Activated CD4-positive, alpha-beta memory T cell treated with anti-CD3 and anti-CD28 coated beads, Interleukin-2, amount 10 ng/mL, durations not matched to agents 7 days and 5 days (primary cell): ENCODE measurements around the gene TSPAN17. TPM values are rescaled to one million over a fixed set of nuclear protein-coding genes. Genes with fewer than 3 reads are reported as not detected.
A peak's percentile ranks its signal among the peaks of the same experiment; 100 is the strongest.
"Not testable (repeated sequence)": the region's sequence is repeated elsewhere in the genome, so short reads cannot be mapped to it uniquely, and the experiment has no call there.

Experiments
- CTCF ChIA-PET: fragments of 350-600 bp; sonication (Branson Sonifier 250); formaldehyde crosslinking; loops from one replicate; lab custom pipeline; 2021; ENCODE audit warnings: antibody characterized with exemption, inconsistent platforms; lab: Charles Lee
- POLR2A ChIA-PET: fragments of 350-600 bp; sonication (Branson Sonifier 250); formaldehyde crosslinking; loops from one replicate; lab custom pipeline; 2021; ENCODE audit warnings: antibody characterized with exemption; lab: Charles Lee
- DNase-seq: peaks from one replicate; pipeline ENCODE4 v3.0.0-alpha.2; 2020
- H3K27ac Mint-ChIP-seq: one replicate; pipeline ENCODE4 v1.8.0; 2021; ENCODE audit warnings: mild to moderate bottlenecking, mixed read lengths
- H3K27me3 Mint-ChIP-seq: one replicate; pipeline ENCODE4 v1.8.0; 2021; ENCODE audit warnings: mixed read lengths
- H3K36me3 Mint-ChIP-seq: one replicate; pipeline ENCODE4 v1.8.0; 2021; ENCODE audit warnings: low read depth, mixed read lengths
- H3K4me1 Mint-ChIP-seq: one replicate; pipeline ENCODE4 v1.8.0; 2021; ENCODE audit warnings: mixed read lengths
- H3K4me3 Mint-ChIP-seq: one replicate; pipeline ENCODE4 v1.8.0; 2021; ENCODE audit warnings: mild to moderate bottlenecking, mixed read lengths
- H3K9me3 Mint-ChIP-seq: one replicate; pipeline ENCODE4 v1.8.0; 2021; ENCODE audit warnings: mixed read lengths
- total RNA-seq, 2 experiments: library from RNA; stranded (reverse); gene quantifications; one replicate each; pipeline ENCODE4 v1.2.3, GENCODE V29; 2021

The TSPAN17 gene, protein sequence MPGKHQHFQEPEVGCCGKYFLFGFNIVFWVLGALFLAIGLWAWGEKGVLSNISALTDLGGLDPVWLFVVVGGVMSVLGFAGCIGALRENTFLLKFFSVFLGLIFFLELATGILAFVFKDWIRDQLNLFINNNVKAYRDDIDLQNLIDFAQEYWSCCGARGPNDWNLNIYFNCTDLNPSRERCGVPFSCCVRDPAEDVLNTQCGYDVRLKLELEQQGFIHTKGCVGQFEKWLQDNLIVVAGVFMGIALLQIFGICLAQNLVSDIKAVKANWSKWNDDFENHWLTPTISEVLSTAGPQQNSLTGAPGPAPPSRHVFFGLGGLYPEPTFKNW
- total RNA-seq, result 10 to 100 TPM; 33.3 to 33.4 TPM

DNA sequence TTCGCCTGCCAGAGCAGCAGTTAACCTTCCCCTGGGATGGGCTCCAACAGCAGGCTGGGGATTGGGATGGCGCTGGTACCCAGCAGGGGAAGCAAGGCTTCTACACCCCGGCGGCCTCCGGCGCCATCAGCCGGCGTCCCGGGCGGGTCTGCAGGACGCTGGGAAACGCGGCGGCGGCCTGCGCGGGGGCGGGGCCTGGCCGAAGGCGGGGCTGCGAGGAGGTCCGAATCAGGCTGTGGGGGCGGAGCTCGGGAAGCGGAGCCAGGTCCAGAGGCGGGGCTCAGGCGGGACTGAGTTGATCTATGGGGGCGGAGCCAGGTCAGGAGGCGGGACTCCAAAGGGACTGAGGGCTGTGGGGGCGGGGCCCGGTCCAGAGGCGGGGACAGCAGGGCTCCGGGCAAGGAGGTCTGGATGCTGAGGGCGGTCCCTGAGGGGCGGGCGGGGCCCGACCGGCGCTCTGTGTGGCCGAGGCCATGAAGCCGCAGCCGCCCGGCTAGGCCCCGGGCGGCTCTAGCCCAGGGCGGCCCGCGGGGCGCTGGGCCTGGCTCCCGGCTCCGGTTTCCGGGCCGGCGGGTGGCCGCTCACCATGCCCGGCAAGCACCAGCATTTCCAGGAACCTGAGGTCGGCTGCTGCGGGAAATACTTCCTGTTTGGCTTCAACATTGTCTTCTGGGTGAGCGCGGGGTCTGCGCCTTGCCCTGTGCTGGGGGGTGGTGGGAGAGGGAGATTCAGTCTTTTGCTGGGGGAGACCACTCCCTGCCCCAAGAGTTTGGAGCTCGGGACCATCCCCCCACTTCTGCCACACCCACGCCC, at the start of gene TSPAN17:
Gene TSPAN17, plus strand, starts transcription at position 455 of the 813 bp plus-strand sequence. Its CDS starts 132 bp downstream, at position 587.
- Mint-ChIP-seq H3K4me3 (peak within 1 kb of the TSS; percentile 83), H3K4me1 (peaks cover 49% of the 10 kb centered on the region), H3K27me3 (no peaks in the 10 kb centered on the region), H3K9me3 (no peaks in the 10 kb centered on the region), H3K36me3 (no peaks in the 10 kb centered on the region), H3K27ac (peak within 1 kb of the TSS; percentile 76)
- ChIA-PET POLR2A (interaction anchor here (0.5 to 2.7 kb wide), 18 partner anchors 9 to 231 kb away, joined by 3 to 14 read pairs (median 6); partner anchors contain the start of genes CLTB, FAF2, RNF44 and SNCB), CTCF (interaction anchor here (1.1 to 3.9 kb wide), 4 partner anchors 12 to 104 kb away, joined by 3 to 81 read pairs (median 4); no protein-coding TSS in a partner anchor)
- peak; percentile 100 for DNase-seq

DNA sequence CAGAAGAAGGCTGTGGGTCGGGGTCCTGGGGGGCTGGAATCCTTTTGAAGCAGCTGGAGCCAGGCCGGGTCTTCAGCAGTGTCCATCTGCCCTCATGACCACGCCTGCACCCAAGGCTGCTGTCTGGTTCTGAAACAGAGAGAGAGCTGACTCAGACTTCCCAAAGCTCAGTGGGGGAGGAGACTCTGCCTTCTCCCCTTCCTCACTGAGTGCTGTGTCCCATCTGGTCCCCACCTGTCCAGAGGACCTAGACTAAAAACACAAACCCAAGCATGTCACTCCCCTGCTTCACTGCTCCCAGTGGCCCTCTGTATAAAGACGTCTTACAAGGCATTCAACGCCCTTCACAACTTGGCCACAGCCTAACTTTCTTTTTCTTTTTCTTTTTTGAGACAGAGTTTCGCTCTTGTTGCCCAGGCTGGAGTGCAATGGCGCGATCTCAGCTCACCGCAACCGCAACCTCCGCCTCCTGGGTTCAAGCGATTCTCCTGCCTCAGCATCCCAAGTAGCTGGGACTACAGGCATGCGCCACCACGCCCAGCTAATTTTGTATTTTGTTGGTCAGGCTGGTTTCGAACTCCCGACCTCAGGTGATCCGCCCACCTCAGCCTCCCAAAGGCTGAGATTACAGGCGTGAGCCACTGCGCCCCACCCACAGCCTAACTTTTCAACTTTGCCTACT, 47.4 kb upstream of the TSPAN17 start:
- DNase-seq, H3K4me1 Mint-ChIP-seq, H3K36me3 Mint-ChIP-seq, H3K9me3 Mint-ChIP-seq, H3K4me3 Mint-ChIP-seq, H3K27me3 Mint-ChIP-seq, CTCF ChIA-PET: not testable (repeated sequence)
- peak overlapping the region; percentile 67 for H3K27ac Mint-ChIP-seq
- POLR2A ChIA-PET, result interaction anchor here (0.7 kb wide), 1 partner anchor 57 kb away, joined by 3 read pairs; no protein-coding TSS in a partner anchor

DNA sequence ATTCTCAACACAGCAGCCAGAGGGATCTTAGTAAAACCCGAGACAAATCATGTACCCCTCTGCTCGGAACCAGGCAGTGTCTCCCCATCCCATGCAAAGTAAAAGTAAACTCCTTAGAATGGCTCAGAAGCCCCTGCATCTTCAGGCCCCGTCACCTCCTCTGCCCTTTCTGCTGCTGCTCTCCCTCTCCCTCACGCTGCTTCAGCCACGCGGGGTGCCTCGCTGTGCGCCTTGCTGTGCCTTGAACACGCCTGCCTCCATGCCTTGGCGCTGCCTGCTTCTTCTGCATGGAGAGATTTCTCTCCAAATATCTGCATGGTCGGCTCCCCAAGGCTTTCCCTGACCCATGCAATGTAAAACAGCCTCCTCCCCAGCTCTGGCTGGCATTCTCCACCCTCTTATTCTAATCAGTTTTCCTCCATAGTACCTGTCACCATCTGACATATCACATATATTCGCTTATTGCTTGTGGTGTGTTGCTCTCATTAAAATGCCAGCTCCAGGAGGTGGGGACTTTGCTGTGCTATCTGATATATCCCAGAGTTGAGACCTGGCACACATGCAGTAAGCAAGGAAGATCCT, 45.3 kb upstream of the TSPAN17 start:
- H3K4me1 Mint-ChIP-seq, result peaks cover 5% of the 10 kb centered on the region
- H3K36me3 Mint-ChIP-seq, result no peaks in the 10 kb centered on the region
- no peak overlapping the region for H3K27ac Mint-ChIP-seq
- H3K4me3 Mint-ChIP-seq, result no peak overlapping the region
- ChIA-PET POLR2A (no interaction called here), CTCF (no interaction called here)
- H3K27me3 Mint-ChIP-seq, result peaks cover 6% of the 10 kb centered on the region
- H3K9me3 Mint-ChIP-seq, result no peaks in the 10 kb centered on the region
- no peak for DNase-seq

DNA sequence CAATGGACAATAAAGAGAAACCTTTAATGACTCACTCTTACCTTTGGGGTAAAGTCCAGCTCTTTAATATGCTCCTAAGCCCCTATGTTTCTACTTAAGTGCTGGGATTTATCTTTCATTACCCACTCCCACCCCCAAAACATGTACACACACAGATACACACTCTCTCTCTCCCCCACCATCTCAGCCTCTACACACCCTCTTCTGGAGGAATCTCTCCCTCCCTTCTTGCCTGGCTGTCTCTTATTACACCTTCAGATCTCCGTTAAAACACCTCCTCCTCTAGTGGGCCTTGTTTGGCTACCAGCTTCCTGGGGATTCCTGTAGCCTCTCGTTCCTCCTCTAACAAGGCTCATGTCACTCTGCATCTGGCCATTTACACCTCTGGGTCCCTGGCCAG, 44.2 kb upstream of the TSPAN17 start:
- peaks cover 5% of the 10 kb centered on the region for H3K4me1 Mint-ChIP-seq
- H3K27ac Mint-ChIP-seq, result no peak overlapping the region
- H3K9me3 Mint-ChIP-seq, result no peaks in the 10 kb centered on the region
- H3K27me3 Mint-ChIP-seq, result peaks cover 6% of the 10 kb centered on the region
- H3K4me3 Mint-ChIP-seq, result no peak overlapping the region
- POLR2A ChIA-PET, result no interaction called here
- no peak for DNase-seq
- no peaks in the 10 kb centered on the region for H3K36me3 Mint-ChIP-seq
- CTCF ChIA-PET, result no interaction called here

DNA sequence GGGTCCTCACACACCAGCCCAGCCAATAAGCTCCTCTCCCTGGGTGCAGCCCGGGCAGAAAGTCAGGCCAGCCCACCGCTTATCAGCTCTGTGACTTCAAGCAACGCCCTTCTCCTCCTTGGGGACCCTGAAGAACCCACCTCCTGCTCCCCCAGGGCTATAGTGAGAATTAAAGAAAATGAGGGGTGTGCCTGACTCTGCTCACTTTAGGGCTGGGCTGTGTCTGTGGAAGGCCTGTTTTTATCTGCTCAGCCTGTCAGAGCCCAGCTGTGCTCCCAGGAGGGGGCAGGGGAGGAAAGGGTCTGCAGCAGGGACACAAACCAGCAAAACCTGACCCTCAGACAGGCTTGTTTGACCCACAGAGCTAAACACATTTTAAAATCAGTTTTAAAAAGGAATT, 41.3 kb upstream of the TSPAN17 start:
- H3K4me1 Mint-ChIP-seq, result peaks cover 10% of the 10 kb centered on the region
- ChIA-PET CTCF (interaction anchor here (0.7 to 1.4 kb wide), 2 partner anchors 15 to 1028 kb away, joined by 3 to 4 read pairs; no protein-coding TSS in a partner anchor), POLR2A (interaction anchor here (1.3 kb wide), 1 partner anchor 69 kb away, joined by 3 read pairs; the partner anchor contains the start of gene RNF44)
- no peaks in the 10 kb centered on the region for H3K9me3 Mint-ChIP-seq
- H3K4me3 Mint-ChIP-seq, result no peak overlapping the region
- no peak overlapping the region for H3K27ac Mint-ChIP-seq
- H3K36me3 Mint-ChIP-seq, result peaks cover 3% of the 10 kb centered on the region
- no peak for DNase-seq
- peaks cover 11% of the 10 kb centered on the region for H3K27me3 Mint-ChIP-seq

DNA sequence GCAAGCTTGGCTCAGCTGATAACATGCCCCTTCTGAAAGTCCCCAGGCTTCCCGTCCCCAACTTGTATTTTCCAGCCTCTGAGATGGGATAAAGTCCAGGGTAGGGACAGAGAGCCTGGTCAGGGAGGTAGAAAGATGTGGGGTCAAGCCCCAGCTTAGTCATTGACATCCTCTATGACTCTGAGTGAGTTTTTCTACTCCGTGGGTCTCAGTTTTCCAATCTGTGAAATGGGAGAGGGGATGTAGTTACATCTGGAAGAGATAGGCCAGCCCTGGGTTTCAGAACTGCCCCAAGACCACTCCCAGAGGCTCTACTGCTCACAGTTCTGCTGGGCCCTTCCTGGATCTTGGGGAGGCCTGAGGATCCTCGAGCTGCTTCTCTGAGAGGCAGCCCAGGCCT, 40.4 kb upstream of the TSPAN17 start:
- DNase-seq, result no peak
- H3K27ac Mint-ChIP-seq, result no peak overlapping the region
- H3K36me3 Mint-ChIP-seq, result peaks cover 3% of the 10 kb centered on the region
- H3K4me1 Mint-ChIP-seq, result peaks cover 13% of the 10 kb centered on the region
- H3K27me3 Mint-ChIP-seq, result peaks cover 17% of the 10 kb centered on the region
- ChIA-PET POLR2A (interaction anchor here (1.3 kb wide), 1 partner anchor 70 kb away, joined by 3 read pairs; the partner anchor contains the start of gene RNF44), CTCF (interaction anchor here (1.4 kb wide), 1 partner anchor 14 kb away, joined by 4 read pairs; no protein-coding TSS in a partner anchor)
- no peaks in the 10 kb centered on the region for H3K9me3 Mint-ChIP-seq
- no peak overlapping the region for H3K4me3 Mint-ChIP-seq

DNA sequence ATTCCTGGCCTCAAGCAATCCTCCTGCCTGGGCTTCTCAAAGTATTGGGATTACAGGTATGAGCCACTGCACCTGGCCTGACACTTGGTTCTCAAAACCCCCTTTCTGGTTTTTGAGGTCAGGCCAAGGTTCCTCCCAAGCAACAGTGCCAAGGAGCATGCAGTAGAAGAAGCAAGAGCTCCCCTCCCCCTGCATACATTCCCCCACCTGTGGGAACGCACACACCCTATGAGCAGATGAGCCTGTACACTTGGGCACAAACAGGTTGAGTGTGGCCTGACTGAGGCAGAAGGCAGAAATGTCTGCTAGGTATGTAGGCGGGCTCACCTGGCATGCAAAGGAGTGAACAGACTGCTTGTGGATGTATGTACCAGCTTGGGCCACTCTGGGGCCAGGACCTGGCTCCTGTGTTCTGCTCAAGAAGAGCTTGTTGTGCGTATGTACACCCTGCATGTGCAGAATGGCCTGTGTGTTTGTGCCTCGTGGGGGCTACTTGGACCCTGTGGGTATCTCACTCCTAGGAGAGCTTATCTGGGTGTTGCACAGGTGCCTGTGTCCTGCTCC, 39.1 kb upstream of the TSPAN17 start:
- H3K4me3 Mint-ChIP-seq, result peak overlapping the region; percentile 92
- H3K36me3 Mint-ChIP-seq, result peaks cover 3% of the 10 kb centered on the region
- ChIA-PET POLR2A (no interaction called here), CTCF (interaction anchor here (1.2 to 1.8 kb wide), 2 partner anchors 35 to 879 kb away, joined by 4 to 5 read pairs; no protein-coding TSS in a partner anchor)
- H3K9me3 Mint-ChIP-seq, result no peaks in the 10 kb centered on the region
- DNase-seq, result no peak
- peaks cover 25% of the 10 kb centered on the region for H3K27me3 Mint-ChIP-seq
- peaks cover 13% of the 10 kb centered on the region for H3K4me1 Mint-ChIP-seq
- H3K27ac Mint-ChIP-seq, result no peak overlapping the region

DNA sequence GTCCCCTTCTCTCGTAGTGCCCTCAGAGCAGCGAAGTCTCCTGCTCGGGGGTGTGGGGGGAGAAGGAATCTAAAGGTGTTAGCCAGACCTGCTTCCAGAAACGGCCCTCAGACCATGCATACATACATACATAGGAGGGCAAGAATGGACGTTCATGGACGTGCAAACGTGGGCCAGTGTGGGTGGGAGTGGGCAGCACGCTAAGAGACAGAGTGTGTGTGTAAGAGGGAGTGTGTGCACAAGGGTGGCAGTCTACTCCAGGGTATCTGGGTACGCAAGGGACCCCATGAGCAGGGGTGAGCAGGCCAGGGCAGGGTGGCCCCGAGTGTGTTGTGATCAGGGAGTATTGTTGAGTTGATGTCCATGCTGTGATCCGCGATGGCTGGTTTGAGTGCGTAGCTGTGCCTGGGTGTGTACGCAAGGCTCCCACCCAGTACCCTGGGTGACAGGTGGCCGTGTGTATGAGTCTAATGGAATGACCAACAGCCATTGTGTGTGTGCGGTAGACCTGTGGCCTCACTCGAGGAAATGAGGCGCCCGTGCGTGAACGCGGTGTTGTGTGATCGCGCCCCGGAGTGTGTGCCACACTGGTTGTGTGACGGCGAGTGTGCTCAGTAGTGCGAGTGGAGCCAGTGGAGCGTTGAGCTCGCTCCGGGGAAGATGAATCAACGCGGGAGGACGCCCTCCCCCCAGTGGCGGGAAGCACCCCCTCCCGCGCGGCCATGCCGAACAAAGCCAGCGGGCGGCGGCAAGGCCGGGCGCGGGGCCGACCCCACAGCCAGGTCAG, 38.2 kb upstream of the TSPAN17 start:
- DNase-seq, result no peak
- Mint-ChIP-seq H3K4me1 (peaks cover 13% of the 10 kb centered on the region), H3K9me3 (no peaks in the 10 kb centered on the region), H3K27ac (peak overlapping the region; percentile 65), H3K27me3 (peaks cover 30% of the 10 kb centered on the region), H3K36me3 (peaks cover 3% of the 10 kb centered on the region), H3K4me3 (peak overlapping the region; percentile 92)
- POLR2A ChIA-PET, result interaction anchor here (0.6 kb wide), 1 partner anchor 194 kb away, joined by 3 read pairs; no protein-coding TSS in a partner anchor
- CTCF ChIA-PET, result interaction anchor here (1.8 kb wide), 1 partner anchor 36 kb away, joined by 5 read pairs; no protein-coding TSS in a partner anchor

DNA sequence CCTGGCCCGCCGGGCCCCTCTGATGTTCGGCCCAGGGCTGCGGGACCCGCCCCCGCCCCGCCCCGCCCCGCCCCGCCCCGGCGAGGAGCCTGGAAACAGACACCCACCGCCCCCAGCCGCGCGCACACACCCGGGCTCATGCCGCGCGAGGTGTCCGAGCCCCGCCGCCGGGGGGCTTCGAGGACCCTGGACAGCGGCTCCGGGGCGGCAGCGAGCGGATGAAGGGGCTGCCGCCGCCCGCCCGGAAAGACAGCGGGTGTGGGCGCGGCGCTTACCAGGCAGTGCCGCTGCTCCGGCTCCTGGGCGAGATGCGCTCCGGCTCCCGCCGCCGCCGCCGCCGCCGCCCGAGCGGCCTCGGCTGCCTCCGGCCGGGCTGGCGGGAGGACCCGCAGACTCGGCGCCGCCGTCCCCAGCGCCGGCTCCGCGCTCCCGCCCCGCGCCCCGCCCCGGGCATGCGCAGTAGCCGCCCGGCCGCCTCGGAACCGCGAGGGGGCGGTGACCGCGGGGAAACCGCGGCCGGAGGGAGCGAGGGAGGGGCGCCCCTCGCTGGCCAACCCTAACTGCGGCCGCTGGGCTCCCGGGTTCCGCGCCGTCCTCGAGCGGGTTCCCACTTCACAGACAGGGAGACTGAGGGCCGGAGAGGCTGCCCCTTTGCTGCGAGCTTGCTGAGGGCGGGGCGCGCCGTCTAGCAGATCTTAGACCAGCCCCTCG, 37.4 kb upstream of the TSPAN17 start, which contains the start of gene GPRIN1:
Gene GPRIN1, minus strand, starts transcription at position 433 of the 711 bp plus-strand sequence. CDS start 10,322 bp downstream, outside the sequence.
- peaks cover 32% of the 10 kb centered on the region for H3K27me3 Mint-ChIP-seq
- H3K4me1 Mint-ChIP-seq, result peaks cover 13% of the 10 kb centered on the region
- H3K27ac Mint-ChIP-seq, result peak within 1 kb of the TSS; percentile 65
- CTCF ChIA-PET, result interaction anchor here (0.6 to 1.8 kb wide), 2 partner anchors 37 to 66 kb away, joined by 3 to 5 read pairs; no protein-coding TSS in a partner anchor
- peaks cover 3% of the 10 kb centered on the region for H3K36me3 Mint-ChIP-seq
- POLR2A ChIA-PET, result interaction anchor here (0.6 kb wide), 1 partner anchor 194 kb away, joined by 3 read pairs; no protein-coding TSS in a partner anchor
- no peaks in the 10 kb centered on the region for H3K9me3 Mint-ChIP-seq
- H3K4me3 Mint-ChIP-seq, result peak within 1 kb of the TSS; percentile 92
- DNase-seq, result peak; percentile 66

DNA sequence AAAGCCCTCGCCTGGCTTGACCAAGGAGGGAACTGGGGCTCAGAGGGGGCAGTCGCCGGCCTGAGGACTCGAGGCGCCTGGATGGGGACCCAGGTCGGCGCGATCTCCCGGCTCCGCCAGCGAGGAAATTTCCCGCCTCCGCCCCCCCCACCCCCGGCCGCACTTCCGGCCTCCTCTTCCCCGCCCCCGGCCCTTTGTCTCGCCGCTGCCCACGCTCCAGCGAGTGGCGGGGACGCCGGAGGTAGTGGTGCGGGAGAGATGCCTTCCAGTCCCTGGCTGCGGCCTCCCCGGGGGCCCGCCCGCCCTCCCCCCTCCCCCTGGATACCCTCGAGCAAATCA, 36.9 kb upstream of the TSPAN17 start:
- Mint-ChIP-seq H3K27ac (no peak overlapping the region), H3K4me1 (peaks cover 13% of the 10 kb centered on the region), H3K27me3 (peaks cover 36% of the 10 kb centered on the region), H3K9me3 (no peaks in the 10 kb centered on the region), H3K4me3 (peak overlapping the region; percentile 70), H3K36me3 (peaks cover 3% of the 10 kb centered on the region)
- CTCF ChIA-PET, result interaction anchor here (0.6 kb wide), 1 partner anchor 67 kb away, joined by 3 read pairs; no protein-coding TSS in a partner anchor
- DNase-seq, result no peak
- POLR2A ChIA-PET, result no interaction called here
